CD14-positive monocyte (primary cell): ENCODE measurements around the gene DCAF17. TPM values are rescaled to one million over a fixed set of nuclear protein-coding genes. Genes with fewer than 3 reads are reported as not detected.
A peak's percentile ranks its signal among the peaks of the same experiment; 100 is the strongest.

Experiments used
- DNase-seq, 3 donors: peaks; one replicate each; pipeline ENCODE4 v3.0.0-alpha.2; 2011 to 2022
- H2AFZ ChIP-seq: 2 replicates; pipeline ENCODE4 v1.6.0; 2012; ENCODE audit warnings: mild to moderate bottlenecking, low read depth, low read length, inconsistent platforms; ENCODE audit not compliant: insufficient read depth, poor library complexity, severe bottlenecking
- H3K27ac ChIP-seq, 2 donors: 1 replicate in 1 of 2; 2 replicates in 1 of 2; pipeline ENCODE4 v1.5.1; 2012 to 2013; ENCODE audit warnings: low read length in 2 of 2, control low read depth in 1 of 2, inconsistent platforms in 1 of 2, low read depth in 1 of 2, mild to moderate bottlenecking in 1 of 2
- H3K27me3 ChIP-seq, 2 donors: one replicate each; pipeline versions ENCODE4 v1.6.0 to v1.6.1; 2011 to 2013; ENCODE audit warnings: low read length in 2 of 2; ENCODE audit not compliant: control insufficient read depth in 2 of 2, insufficient read depth in 2 of 2
- H3K36me3 ChIP-seq, 2 donors: replicated peaks in 1 of 2; 1 replicate in 1 of 2; 2 replicates in 1 of 2; pipeline versions ENCODE4 v1.5.1 to v1.6.1; 2012 to 2013; ENCODE audit warnings: low read length in 2 of 2, control low read depth in 1 of 2, inconsistent platforms in 1 of 2, mild to moderate bottlenecking in 1 of 2; ENCODE audit not compliant: insufficient read depth in 2 of 2, control insufficient read depth in 1 of 2
- H3K4me1 ChIP-seq, 2 donors: 1 replicate in 1 of 2; 2 replicates in 1 of 2; pipeline versions ENCODE4 v1.5.1 to v1.6.1; 2012 to 2013; ENCODE audit warnings: low read length in 2 of 2, control low read depth in 1 of 2, inconsistent platforms in 1 of 2, mild to moderate bottlenecking in 1 of 2, moderate library complexity in 1 of 2; ENCODE audit not compliant: insufficient read depth in 2 of 2, control insufficient read depth in 1 of 2
- H3K4me2 ChIP-seq: replicated peaks from 2 replicates; pipeline ENCODE3; 2012; ENCODE audit warnings: low read length, moderate library complexity, mild to moderate bottlenecking; ENCODE audit not compliant: poor library complexity, severe bottlenecking; ENCODE audit errors: extremely low read depth
- H3K4me3 ChIP-seq, 3 experiments: fragments of 200-600 bp in 1 of 3; sonication (generic) in 1 of 3; replicated peaks in 1 of 3; 1 replicate in 2 of 3; 2 replicates in 1 of 3; pipeline ENCODE4 v1.5.1; 2011 to 2013; ENCODE audit warnings: low read length in 3 of 3, mild to moderate bottlenecking in 3 of 3, control low read depth in 2 of 3, low read depth in 2 of 3, inconsistent platforms in 1 of 3, moderate library complexity in 1 of 3
- H3K79me2 ChIP-seq: 2 replicates; pipeline ENCODE4 v1.6.0; 2012; ENCODE audit warnings: mild to moderate bottlenecking, control low read depth, inconsistent platforms, low read length, moderate library complexity; ENCODE audit not compliant: insufficient read depth
- H3K9ac ChIP-seq: 2 replicates; pipeline ENCODE4 v1.6.0; 2017; ENCODE audit warnings: low read length, mild to moderate bottlenecking; ENCODE audit not compliant: insufficient read depth, poor library complexity, severe bottlenecking
- H3K9me3 ChIP-seq, 2 donors: replicated peaks in 1 of 2; 1 replicate in 1 of 2; 2 replicates in 1 of 2; pipeline versions ENCODE4 v1.5.1 to v1.6.1; 2012 to 2013; ENCODE audit warnings: low read length in 2 of 2, control low read depth in 1 of 2; ENCODE audit not compliant: control insufficient read depth in 1 of 2, insufficient read depth in 1 of 2
- H4K20me1 ChIP-seq: 2 replicates; pipeline ENCODE4 v1.6.0; 2012; ENCODE audit warnings: mild to moderate bottlenecking, low read length, control low read depth, moderate library complexity; ENCODE audit not compliant: insufficient read depth
- H3K27ac Mint-ChIP-seq, 7 donors: one replicate each; pipeline ENCODE4 v1.8.0; 2020; ENCODE audit warnings: mild to moderate bottlenecking in 7 of 7, mixed read lengths in 7 of 7, moderate library complexity in 6 of 7, inconsistent platforms in 2 of 7
- H3K27me3 Mint-ChIP-seq, 3 donors: one replicate each; pipeline ENCODE4 v1.8.0; 2021 to 2022; ENCODE audit warnings: low read depth in 3 of 3, mild to moderate bottlenecking in 3 of 3, mixed read lengths in 3 of 3, moderate library complexity in 3 of 3, inconsistent platforms in 1 of 3
- H3K36me3 Mint-ChIP-seq, 2 donors: one replicate each; pipeline ENCODE4 v1.8.0; 2020; ENCODE audit warnings: mixed read lengths in 2 of 2, inconsistent platforms in 1 of 2, mild to moderate bottlenecking in 1 of 2
- H3K4me1 Mint-ChIP-seq: one replicate; pipeline ENCODE4 v1.8.0; 2020; ENCODE audit warnings: mild to moderate bottlenecking, mixed read lengths
- H3K4me3 Mint-ChIP-seq, 2 donors: one replicate each; pipeline ENCODE4 v1.8.0; 2020; ENCODE audit warnings: mild to moderate bottlenecking in 2 of 2, mixed read lengths in 2 of 2, moderate library complexity in 1 of 2
- H3K9me3 Mint-ChIP-seq, 7 donors: one replicate each; pipeline ENCODE4 v1.8.0; 2020 to 2022; ENCODE audit warnings: mixed read lengths in 7 of 7, mild to moderate bottlenecking in 6 of 7, moderate library complexity in 6 of 7, inconsistent platforms in 2 of 7
- WGBS: methylation state at CpG from one replicate; pipeline ENCODE4 v1.1.5; 2013; ENCODE audit warnings: missing lambda C conversion rate; ENCODE audit not compliant: insufficient coverage; 5-methylcytosine and 5-hydroxymethylcytosine counted together
- intact Hi-C, 2 donors: fragments of 100-400 bp; cut with micrococcal nuclease; formaldehyde crosslinking; loops; one replicate each; pipeline versions ENCODE4 v1.15.0 to v1.15.1; 2023
- polyA plus RNA-seq, 3 donors: library from polyadenylated mRNA; depleted of rRNA in 1 of 3; unstranded in 2 of 3; stranded (reverse) in 1 of 3; fragments of 300-500 nt in 2 of 3; fragments of >200 nt in 1 of 3; fragmentation: Illumina TruSeq in 2 of 3; gene quantifications; 1 replicate in 2 of 3; 2 replicates in 1 of 3; pipeline ENCODE4 v1.2.3, GENCODE V29; 2012 to 2021
- TF ChIP-seq, protein P1 (sequence below): fragments of 200-600 bp; IDR thresholded peaks from one replicate; pipeline ENCODE4 v1.8.0; 2022; ENCODE audit warnings: antibody characterized with exemption, mild to moderate bottlenecking

Gene DCAF17
- polyA plus RNA-seq, 3 donors = 4.1 to 7.2 (median 7.0) TPM

DNA sequence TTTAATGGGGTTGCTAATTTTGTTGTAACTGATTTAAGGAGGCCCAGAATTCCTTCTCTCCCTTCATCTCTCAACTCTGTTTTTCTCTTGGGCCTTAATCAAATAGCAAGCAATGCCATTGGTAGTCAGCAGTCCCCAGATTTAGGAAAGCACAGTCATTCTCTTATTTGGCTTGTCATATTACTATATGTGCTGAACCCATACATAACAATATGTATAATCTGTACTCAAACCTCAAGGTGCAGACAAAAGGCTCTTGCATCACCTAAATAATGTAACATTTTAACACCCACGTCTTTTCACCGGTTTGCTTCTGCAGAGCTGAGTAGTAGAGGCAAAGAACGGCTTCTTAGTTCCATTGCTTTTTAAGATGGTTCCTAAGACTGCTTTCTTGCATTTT lies 33.6 kb upstream of the DCAF17 start:
- Histone ChIP-seq H4K20me1 (no peaks in the 10 kb centered on the region), H3K79me2 (no peaks in the 10 kb centered on the region), H3K36me3 (no peaks in the 10 kb centered on the region), H3K27ac (no peak overlapping the region), H3K27me3 (no peaks in the 10 kb centered on the region), H3K9me3 (no peaks in the 10 kb centered on the region), H3K4me3 (no peak overlapping the region), H3K4me2 (no peak overlapping the region), H2AFZ (no peak overlapping the region), H3K9ac (no peak overlapping the region), H3K4me1 (no peaks in the 10 kb centered on the region)
- H3K27me3 Mint-ChIP-seq = no peaks in the 10 kb centered on the region
- H3K27ac Mint-ChIP-seq = peak overlapping the region in 1 of 7 donors; percentile 16
- H3K9me3 Mint-ChIP-seq = peaks cover 0 to 7% (median 2%) of the 10 kb centered on the region in 7 donors
- peaks cover 2 to 8% of the 10 kb centered on the region in 2 donors for H3K36me3 Mint-ChIP-seq
- H3K4me1 Mint-ChIP-seq = peaks cover 7% of the 10 kb centered on the region
- DNase-seq = no peak
- H3K4me3 Mint-ChIP-seq = no peak overlapping the region
- TF ChIP-seq, protein P1, sequence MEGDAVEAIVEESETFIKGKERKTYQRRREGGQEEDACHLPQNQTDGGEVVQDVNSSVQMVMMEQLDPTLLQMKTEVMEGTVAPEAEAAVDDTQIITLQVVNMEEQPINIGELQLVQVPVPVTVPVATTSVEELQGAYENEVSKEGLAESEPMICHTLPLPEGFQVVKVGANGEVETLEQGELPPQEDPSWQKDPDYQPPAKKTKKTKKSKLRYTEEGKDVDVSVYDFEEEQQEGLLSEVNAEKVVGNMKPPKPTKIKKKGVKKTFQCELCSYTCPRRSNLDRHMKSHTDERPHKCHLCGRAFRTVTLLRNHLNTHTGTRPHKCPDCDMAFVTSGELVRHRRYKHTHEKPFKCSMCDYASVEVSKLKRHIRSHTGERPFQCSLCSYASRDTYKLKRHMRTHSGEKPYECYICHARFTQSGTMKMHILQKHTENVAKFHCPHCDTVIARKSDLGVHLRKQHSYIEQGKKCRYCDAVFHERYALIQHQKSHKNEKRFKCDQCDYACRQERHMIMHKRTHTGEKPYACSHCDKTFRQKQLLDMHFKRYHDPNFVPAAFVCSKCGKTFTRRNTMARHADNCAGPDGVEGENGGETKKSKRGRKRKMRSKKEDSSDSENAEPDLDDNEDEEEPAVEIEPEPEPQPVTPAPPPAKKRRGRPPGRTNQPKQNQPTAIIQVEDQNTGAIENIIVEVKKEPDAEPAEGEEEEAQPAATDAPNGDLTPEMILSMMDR = no peak
- intact Hi-C loops = no loop called here
- WGBS = 60% methylated on average over 1 of the region's 3 CpGs

DNA sequence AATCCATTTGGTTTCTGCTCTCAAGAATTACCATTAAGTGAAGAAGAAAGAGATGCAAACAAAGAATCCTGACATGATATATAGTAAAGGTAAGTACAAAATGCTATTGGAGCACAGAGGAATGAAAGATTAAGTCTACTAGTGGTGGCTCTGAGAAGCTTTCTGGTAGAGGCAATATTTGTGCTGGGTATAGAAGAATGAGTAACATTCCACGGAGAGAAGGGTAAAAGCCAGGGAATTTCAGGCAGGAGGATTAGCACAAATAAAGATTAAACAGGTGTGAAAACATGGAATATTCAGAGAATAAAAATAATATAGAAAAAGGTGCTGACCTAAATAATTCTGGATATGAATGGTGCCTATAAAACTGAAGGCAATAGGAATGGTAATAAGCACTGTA lies 32.1 kb upstream of the DCAF17 start:
- Histone ChIP-seq H3K79me2 (no peaks in the 10 kb centered on the region), H3K4me1 (no peaks in the 10 kb centered on the region), H3K4me3 (no peak overlapping the region), H3K27ac (no peak overlapping the region), H2AFZ (no peak overlapping the region), H3K4me2 (no peak overlapping the region), H3K9me3 (no peaks in the 10 kb centered on the region), H4K20me1 (no peaks in the 10 kb centered on the region), H3K27me3 (no peaks in the 10 kb centered on the region), H3K9ac (no peak overlapping the region), H3K36me3 (no peaks in the 10 kb centered on the region)
- TF ChIP-seq, protein P1 = no peak
- WGBS = no CpG with 5 or more reads among the region's 1 CpG
- Mint-ChIP-seq H3K4me1 (peaks cover 8% of the 10 kb centered on the region), H3K9me3 (peaks cover 0 to 7% (median 2%) of the 10 kb centered on the region in 7 donors), H3K36me3 (peaks cover 2 to 8% of the 10 kb centered on the region in 2 donors), H3K4me3 (no peak overlapping the region), H3K27ac (no peak overlapping the region), H3K27me3 (no peaks in the 10 kb centered on the region)
- intact Hi-C loops = no loop called here
- no peak for DNase-seq
